ENCODE data around the gene MCC. TPM values are rescaled to one million over a fixed set of nuclear protein-coding genes. Genes with fewer than 3 reads are reported as not detected.

The MCC gene
- total RNA-seq, 1 experiment from 2014 or later = 23.5 TPM

GRCh38 chr5:113273948-113274347 lies 214.3 kb downstream of the MCC start (continued):
- no peak for TF ChIP-seq AFF4 (CRISPR knock-in tag; IDR thresholded peaks at IDR 0.05; ENCODE audit: borderline replicate concordance)
- no peak for TF ChIP-seq IRF2 (CRISPR knock-in tag; IDR thresholded peaks at IDR 0.05; ENCODE audit: borderline replicate concordance, low read depth)

DNA sequence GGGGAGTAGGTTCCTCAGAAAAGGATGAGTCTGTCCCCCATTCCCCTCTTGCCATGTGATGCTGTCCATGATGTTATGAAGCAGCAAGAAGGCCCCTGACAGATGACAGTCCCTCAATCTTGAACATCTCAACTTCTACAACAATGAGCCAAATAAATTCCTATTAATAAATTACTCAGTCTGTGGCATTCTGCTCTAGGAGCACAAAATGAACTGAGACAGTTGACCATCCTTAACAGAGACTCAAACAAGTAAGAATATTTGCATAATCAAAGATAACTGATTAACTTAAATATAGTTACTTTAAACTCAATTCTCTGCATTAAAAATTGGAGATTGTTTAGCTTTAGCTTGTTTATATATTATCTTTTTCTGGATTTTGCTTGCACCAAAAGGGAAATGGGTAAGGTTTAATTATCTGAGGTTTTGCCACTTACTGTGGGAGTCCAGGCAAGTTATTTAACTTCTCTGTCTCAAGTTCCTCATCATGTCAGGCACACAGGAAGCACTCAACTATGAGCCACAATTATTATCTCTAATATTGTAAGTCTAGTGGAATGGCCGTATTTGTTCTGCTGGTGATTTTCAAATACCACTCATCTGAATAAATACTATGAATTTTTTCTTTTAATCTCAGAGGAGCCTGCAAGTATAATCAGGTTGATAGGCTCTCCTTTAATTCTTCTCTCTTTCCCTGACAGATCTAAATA lies 216.4 kb downstream of the MCC start:
- no peaks in the 10 kb centered on the region for H3K27me3 Mint-ChIP-seq (ENCODE audit: low read depth)
- no peak for TF ChIP-seq ELF4 (CRISPR knock-in tag; IDR thresholded peaks at IDR 0.05; ENCODE audit: low read depth)
- TF ChIP-seq, protein P1, sequence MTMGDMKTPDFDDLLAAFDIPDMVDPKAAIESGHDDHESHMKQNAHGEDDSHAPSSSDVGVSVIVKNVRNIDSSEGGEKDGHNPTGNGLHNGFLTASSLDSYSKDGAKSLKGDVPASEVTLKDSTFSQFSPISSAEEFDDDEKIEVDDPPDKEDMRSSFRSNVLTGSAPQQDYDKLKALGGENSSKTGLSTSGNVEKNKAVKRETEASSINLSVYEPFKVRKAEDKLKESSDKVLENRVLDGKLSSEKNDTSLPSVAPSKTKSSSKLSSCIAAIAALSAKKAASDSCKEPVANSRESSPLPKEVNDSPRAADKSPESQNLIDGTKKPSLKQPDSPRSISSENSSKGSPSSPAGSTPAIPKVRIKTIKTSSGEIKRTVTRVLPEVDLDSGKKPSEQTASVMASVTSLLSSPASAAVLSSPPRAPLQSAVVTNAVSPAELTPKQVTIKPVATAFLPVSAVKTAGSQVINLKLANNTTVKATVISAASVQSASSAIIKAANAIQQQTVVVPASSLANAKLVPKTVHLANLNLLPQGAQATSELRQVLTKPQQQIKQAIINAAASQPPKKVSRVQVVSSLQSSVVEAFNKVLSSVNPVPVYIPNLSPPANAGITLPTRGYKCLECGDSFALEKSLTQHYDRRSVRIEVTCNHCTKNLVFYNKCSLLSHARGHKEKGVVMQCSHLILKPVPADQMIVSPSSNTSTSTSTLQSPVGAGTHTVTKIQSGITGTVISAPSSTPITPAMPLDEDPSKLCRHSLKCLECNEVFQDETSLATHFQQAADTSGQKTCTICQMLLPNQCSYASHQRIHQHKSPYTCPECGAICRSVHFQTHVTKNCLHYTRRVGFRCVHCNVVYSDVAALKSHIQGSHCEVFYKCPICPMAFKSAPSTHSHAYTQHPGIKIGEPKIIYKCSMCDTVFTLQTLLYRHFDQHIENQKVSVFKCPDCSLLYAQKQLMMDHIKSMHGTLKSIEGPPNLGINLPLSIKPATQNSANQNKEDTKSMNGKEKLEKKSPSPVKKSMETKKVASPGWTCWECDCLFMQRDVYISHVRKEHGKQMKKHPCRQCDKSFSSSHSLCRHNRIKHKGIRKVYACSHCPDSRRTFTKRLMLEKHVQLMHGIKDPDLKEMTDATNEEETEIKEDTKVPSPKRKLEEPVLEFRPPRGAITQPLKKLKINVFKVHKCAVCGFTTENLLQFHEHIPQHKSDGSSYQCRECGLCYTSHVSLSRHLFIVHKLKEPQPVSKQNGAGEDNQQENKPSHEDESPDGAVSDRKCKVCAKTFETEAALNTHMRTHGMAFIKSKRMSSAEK (CRISPR knock-in tag; IDR thresholded peaks at IDR 0.05; ENCODE audit: borderline replicate concordance) = no peak
- TF ChIP-seq, protein P2, sequence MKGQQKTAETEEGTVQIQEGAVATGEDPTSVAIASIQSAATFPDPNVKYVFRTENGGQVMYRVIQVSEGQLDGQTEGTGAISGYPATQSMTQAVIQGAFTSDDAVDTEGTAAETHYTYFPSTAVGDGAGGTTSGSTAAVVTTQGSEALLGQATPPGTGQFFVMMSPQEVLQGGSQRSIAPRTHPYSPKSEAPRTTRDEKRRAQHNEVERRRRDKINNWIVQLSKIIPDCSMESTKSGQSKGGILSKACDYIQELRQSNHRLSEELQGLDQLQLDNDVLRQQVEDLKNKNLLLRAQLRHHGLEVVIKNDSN (CRISPR knock-in tag; IDR thresholded peaks at IDR 0.05) = no peak
- TF ChIP-seq, protein P3, sequence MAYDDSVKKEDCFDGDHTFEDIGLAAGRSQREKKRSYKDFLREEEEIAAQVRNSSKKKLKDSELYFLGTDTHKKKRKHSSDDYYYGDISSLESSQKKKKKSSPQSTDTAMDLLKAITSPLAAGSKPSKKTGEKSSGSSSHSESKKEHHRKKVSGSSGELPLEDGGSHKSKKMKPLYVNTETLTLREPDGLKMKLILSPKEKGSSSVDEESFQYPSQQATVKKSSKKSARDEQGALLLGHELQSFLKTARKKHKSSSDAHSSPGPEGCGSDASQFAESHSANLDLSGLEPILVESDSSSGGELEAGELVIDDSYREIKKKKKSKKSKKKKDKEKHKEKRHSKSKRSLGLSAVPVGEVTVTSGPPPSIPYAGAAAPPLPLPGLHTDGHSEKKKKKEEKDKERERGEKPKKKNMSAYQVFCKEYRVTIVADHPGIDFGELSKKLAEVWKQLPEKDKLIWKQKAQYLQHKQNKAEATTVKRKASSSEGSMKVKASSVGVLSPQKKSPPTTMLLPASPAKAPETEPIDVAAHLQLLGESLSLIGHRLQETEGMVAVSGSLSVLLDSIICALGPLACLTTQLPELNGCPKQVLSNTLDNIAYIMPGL (CRISPR knock-in tag; IDR thresholded peaks at IDR 0.05) = no peak
- ChIA-PET CTCF (no interaction called here), POLR2A (no interaction called here)
- H3K4me1 Mint-ChIP-seq = peaks cover 88% of the 10 kb centered on the region
- DNase-seq (ENCODE audit: low spot score) (no peak), ATAC-seq (no peak)
- H3K4me3 Mint-ChIP-seq = no peak overlapping the region
- H3K27ac Mint-ChIP-seq = no peak overlapping the region
- no peaks in the 10 kb centered on the region for H3K36me3 Mint-ChIP-seq
- H3K9me3 Mint-ChIP-seq = no peaks in the 10 kb centered on the region

GRCh38 chr5:113271015-113271414 lies 217.2 kb downstream of the MCC start:
- Mint-ChIP-seq H3K27me3 (ENCODE audit: low read depth) (no peaks in the 10 kb centered on the region), H3K4me3 (no peak overlapping the region), H3K4me1 (peaks cover 93% of the 10 kb centered on the region), H3K36me3 (no peaks in the 10 kb centered on the region), H3K27ac (peak overlapping the region; percentile 58; the same call in 1 of the 2 replicates), H3K9me3 (no peaks in the 10 kb centered on the region)
- DNase-seq (ENCODE audit: low spot score) = no peak
- CTCF ChIA-PET = no interaction called here
- POLR2A ChIA-PET = no interaction called here
- ATAC-seq = no peak
- no peak for TF ChIP-seq ZNF219 (CRISPR knock-in tag; IDR thresholded peaks at IDR 0.05; ENCODE audit: borderline replicate concordance)
- TF ChIP-seq ZNF281 (CRISPR knock-in tag; IDR thresholded peaks at IDR 0.05) = no peak
- TF ChIP-seq SOX15 (CRISPR knock-in tag; IDR thresholded peaks at IDR 0.05) = no peak
- TF ChIP-seq, protein P4, sequence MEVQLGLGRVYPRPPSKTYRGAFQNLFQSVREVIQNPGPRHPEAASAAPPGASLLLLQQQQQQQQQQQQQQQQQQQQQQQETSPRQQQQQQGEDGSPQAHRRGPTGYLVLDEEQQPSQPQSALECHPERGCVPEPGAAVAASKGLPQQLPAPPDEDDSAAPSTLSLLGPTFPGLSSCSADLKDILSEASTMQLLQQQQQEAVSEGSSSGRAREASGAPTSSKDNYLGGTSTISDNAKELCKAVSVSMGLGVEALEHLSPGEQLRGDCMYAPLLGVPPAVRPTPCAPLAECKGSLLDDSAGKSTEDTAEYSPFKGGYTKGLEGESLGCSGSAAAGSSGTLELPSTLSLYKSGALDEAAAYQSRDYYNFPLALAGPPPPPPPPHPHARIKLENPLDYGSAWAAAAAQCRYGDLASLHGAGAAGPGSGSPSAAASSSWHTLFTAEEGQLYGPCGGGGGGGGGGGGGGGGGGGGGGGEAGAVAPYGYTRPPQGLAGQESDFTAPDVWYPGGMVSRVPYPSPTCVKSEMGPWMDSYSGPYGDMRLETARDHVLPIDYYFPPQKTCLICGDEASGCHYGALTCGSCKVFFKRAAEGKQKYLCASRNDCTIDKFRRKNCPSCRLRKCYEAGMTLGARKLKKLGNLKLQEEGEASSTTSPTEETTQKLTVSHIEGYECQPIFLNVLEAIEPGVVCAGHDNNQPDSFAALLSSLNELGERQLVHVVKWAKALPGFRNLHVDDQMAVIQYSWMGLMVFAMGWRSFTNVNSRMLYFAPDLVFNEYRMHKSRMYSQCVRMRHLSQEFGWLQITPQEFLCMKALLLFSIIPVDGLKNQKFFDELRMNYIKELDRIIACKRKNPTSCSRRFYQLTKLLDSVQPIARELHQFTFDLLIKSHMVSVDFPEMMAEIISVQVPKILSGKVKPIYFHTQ (CRISPR knock-in tag; IDR thresholded peaks at IDR 0.05) = no peak
- no peak for TF ChIP-seq EMX1 (CRISPR knock-in tag; IDR thresholded peaks at IDR 0.05)
- no peak for TF ChIP-seq MAX (CRISPR knock-in tag; IDR thresholded peaks at IDR 0.05)
- TF ChIP-seq FOXP1 (CRISPR knock-in tag; IDR thresholded peaks at IDR 0.05; ENCODE audit: borderline replicate concordance) = no peak
- no peak for TF ChIP-seq IRF1 (CRISPR knock-in tag; IDR thresholded peaks at IDR 0.05)
